IPS DF 4.7 (cell line): ENCODE measurements around the gene URM1.

Experiments used
- DNase-seq: peaks from one replicate; pipeline ENCODE4 v3.0.0-alpha.2; 2013; ENCODE audit warnings: low spot score; ENCODE audit errors: extremely low read depth

Gene URM1

DNA sequence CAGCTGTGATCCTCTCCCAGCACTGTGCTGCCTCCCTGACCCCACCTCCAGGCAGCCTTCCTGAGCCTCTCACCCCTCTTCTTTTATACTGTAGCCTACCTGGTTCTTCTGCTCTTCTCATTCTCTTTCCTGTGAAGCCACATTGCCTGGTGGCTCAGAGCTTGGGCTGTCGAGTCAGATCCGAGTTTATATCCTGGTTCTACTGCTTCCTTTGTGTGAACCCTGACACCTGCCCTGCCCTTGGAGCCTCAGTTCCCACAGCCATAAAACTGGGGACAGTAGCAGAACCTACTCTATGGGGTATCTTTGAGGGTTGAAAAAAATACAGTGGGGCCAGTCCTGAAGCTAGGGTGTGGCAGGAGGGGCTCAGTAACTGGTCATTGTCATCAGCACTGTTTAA is 22.0 kb upstream of the URM1 start:
- DNase-seq = no peak

GRCh38 chr9:128349772-128350171 is 21.4 kb upstream of the URM1 start:
- no peak for DNase-seq

- DNase-seq = no peak
Measured at GRCh38 chr9:128355451-128355850, 15.7 kb upstream of the URM1 start.

- no peak for DNase-seq
Measured at GRCh38 chr9:128358090-128358489, 13.1 kb upstream of the URM1 start.

DNA sequence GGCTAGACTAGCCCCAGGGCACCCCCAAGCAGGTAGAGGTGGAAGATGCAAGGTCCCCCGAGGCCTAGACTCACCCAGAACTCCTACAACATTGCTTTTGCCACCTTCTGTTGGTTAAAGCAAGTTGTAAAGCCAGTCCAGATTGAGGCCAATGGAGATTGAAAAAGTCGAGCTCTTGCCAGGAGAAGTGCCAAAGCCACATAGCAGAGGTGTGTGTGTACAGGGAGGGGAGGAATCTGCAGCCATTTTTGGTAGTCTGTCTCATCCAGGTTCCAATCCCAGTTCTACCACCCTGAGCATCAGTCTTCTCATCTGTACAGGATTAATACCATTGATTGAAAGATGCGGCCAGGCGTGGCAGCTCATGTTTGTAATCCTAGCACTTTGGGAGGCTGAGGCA is 12.3 kb upstream of the URM1 start:
- DNase-seq = no peak

DNA sequence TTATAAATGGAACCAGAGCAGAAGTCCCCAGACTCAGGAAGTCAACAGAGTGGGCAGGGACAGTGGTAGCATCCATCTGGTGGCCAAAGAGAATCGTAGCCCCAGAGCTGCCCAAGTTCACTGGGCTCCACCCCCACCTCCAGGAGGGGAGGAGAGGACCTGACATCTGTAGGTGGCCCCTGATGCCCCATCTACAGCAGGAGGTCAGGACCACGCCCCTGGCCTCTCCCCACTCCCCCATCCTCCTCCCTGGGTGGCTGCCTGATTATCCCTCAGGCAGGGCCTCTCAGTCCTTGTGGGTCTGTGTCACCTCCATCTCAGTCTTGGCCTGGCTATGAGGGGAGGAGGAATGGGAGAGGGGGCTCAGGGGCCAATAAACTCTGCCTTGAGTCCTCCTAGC is 10.3 kb upstream of the URM1 start:
- no peak for DNase-seq

DNA sequence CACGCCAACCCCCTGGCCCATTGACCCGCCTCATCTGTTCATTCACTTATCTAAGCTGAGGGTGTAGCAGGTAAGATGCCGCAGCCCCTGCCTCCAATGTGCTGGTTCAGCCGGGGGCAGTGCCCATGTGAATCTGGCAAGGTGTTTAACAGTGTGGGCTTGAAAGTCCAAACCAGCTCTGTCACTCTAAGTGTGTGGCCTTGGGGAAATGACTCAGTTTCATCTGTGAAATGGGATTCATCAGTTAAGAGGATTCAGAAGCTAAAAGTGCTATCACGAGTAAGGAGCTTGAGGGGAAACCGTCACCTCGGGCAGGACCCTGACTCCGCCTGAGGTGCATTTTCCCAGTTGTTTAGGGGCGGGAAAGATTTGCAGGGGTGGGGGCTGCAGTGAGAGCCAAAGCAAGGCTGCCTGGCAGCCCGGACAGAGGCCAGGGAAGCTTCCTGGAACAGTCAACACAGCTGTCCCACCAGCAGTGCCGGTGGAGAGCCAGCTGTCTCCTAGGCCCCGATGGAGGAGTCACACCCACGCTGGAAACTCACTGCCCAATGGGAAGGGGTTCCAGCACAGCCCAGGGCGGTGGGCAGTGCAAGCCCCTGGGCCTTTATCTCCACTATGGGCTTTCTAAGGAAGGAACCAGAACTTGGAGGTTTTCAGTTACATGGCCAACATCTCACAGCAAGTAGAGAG is 9.7 kb upstream of the URM1 start:
- no peak for DNase-seq

- no peak for DNase-seq
Measured at GRCh38 chr9:128361986-128362646, 9.1 kb upstream of the URM1 start.

DNA sequence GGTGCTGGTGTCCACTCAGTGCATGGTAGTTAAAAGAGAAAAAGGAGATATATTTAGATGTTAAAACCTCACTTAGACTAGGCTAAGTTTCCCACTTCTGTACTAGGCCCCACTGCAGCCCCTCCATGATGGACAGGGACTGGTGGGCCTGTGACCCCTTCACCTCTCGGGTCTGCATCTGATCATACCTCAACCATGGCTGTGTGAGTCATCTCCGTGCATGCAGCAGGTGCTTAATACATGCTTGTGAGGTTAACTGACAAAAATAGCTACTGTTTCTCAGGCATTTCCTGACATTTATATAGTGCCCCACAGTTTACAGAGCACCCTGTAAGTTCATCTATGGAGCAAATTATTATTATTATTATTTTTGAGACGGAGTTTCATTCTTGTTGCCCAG is 8.4 kb upstream of the URM1 start:
- no peak for DNase-seq

DNA sequence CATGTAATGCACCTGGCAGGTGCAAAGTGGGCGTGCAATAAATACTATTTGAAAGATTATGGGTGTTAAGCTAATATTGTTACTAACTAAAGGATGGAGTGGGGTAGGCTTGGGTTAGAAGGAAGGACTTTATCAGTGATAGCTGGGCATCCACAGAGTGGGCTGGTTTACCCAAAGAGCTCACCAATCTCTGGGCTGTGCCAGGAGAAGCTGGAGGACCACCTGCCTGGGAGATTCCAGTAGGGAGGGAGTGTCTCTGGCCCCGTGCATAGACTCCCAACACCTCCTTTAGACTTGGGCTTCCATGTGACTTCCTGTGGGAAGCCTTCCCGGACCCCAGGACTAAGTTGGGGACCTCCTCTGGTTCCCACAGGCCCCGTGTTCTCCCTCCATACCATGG is 5.6 kb upstream of the URM1 start:
- no peak for DNase-seq

GRCh38 chr9:128369024-128369706 is 2.0 kb upstream of the URM1 start:
- no peak for DNase-seq

DNA sequence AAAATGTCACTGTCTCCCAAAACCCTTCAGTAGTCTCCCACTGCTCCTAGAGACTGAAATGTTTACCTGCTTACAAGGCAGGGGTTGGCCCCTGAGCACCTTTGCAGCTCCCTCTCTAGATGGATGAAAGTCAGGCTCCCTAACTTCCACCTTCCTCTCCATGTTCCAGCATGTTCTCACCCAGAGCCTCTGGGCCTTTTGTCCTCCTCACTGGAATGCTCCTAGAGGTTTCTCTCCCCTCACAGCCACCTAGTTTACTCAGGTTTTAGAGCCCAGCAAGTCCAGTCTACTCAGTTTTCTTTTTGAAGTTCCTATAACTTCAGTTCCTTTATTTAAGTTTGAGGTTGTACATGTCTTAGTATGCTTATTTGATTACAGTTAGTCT is 815 bp upstream of the URM1 start:
- DNase-seq = no peak

GRCh38 chr9:128371630-128372117 is 500 bp downstream of the URM1 start:
- no peak for DNase-seq

GRCh38 chr9:128372188-128372641 is 1.0 kb downstream of the URM1 start:
- DNase-seq = no peak

- no peak for DNase-seq
Measured at GRCh38 chr9:128372784-128373183, 1.6 kb downstream of the URM1 start.

DNA sequence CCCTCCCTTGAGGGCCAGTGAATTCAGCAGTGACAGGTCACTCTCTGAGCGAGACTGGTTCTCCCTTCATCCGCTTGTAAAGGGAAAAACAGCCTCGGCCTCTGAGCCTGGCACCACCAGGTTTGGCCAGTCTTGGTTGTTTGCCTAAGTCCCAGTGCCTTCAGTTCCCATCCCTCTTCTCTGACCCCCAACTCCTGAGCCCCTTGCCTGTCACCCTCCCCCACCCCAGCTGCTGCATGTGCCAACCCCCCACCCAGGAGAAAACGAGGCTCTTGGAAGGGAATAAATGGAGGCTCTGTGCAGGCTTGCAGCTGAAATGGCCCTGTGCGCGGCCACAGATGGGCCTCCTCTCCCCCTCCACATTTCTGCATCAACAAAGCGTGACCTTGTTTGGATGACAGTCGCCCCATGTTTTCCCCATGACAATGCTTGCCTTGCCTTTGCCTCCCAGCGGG is 3.1 kb downstream of the URM1 start:
- no peak for DNase-seq

- DNase-seq = no peak
Measured at GRCh38 chr9:128375865-128376264, 4.7 kb downstream of the URM1 start.

- DNase-seq = no peak
Measured at GRCh38 chr9:128382261-128382660, 11.1 kb downstream of the URM1 start.

DNA sequence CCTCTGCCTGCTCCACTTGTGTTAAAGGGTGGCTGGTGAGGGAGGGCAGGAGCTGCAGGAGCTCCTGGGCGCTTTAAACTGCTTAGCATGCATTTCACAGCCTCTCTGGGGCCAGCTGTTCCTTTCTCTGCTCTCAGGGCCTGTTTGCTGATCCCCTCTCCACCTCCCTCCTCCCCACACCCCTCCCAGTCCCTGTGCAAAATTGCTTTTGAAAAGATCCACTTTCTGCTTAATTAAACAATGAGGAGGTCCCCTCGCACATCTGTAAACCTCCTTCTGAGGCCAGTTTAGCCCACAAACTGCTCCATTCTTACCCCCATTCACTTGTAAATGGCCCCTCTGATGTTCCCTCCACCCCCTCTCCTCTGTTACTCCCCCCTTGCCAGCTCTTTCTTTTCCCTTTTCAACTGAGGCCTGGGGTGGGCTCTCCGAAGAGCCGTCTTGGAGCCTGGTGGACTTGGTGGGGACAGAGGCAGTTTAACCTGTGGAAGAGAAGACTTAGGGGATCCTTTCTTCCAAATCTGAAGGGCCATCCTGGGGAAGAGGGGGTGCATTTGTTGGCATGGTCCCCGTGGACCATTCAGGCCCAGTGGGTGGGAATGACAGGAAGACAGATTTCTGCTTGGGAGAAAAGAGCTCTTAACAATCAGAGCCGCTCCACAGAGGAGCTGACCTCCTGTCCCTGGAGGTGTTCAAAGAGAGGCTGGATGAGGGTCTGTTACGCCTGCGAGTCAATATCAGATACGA is 12.0 kb downstream of the URM1 start:
- no peak for DNase-seq

DNA sequence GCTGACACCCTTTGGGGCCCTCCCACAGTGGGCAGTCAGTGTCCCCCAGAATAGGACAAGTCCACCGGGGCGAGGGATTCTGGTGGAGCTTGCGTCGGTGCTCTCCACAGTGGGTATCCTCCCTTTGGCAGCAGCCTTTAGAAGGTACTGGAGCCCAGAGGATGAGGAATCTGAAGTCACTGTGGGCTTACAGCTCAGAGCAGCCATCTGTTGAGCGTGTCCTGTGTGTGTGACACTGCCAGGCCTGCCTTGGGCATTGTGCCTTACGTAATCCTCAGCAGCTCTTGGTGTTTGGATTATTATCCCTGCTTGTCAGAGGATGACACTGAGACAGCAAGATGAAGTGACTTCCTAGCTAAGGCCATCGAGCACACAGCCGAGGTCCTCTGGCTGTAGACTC is 12.6 kb downstream of the URM1 start:
- DNase-seq = no peak

GRCh38 chr9:128384801-128385495 is 13.8 kb downstream of the URM1 start:
- DNase-seq = no peak
